ENCODE results near the gene IL22. TPM values are rescaled to one million over a fixed set of nuclear protein-coding genes. Genes with fewer than 3 reads are reported as not detected.
"Not testable (repeated sequence)": the region's sequence is repeated elsewhere in the genome, so short reads cannot be mapped to it uniquely, and the experiment has no call there.

IL22 gene
- total and polyA plus RNA-seq, 2 donors (not counting 1 experiment from before 2014, with no cell fraction given): not detected

GRCh38 chr12:68210875-68211274 is 42.5 kb downstream of the IL22 start:
- H4K20me1 ChIP-seq (ENCODE audit: control insufficient read depth, extremely low read depth, insufficient read depth, low read length): no peaks in the 10 kb centered on the region
- no peaks in the 10 kb centered on the region for H3K4me1 ChIP-seq (ENCODE audit: control insufficient read depth, extremely low read depth, insufficient read depth, low read length)
- H3K4me2 ChIP-seq (ENCODE audit: extremely low read depth, insufficient read depth, low read length): no peak overlapping the region
- H3K79me2 ChIP-seq (ENCODE audit: control insufficient read depth, insufficient read depth, low read length): no peaks in the 10 kb centered on the region
- H3K36me3 ChIP-seq (ENCODE audit: control insufficient read depth, insufficient read depth, low read length): no peaks in the 10 kb centered on the region
- H3K9me3 ChIP-seq (ENCODE audit: control insufficient read depth, insufficient read depth, low read depth, low read length): no peaks in the 10 kb centered on the region
- no peak for DNase-seq (ENCODE audit: low read depth in 2 of 2)
- peaks cover 3% of the 10 kb centered on the region for H3K27me3 ChIP-seq (ENCODE audit: control insufficient read depth, insufficient read depth, low read length)
- no peak overlapping the region for H3K9ac ChIP-seq (ENCODE audit: insufficient read depth, low read length)
- no peak overlapping the region for H3K4me3 ChIP-seq (replicated peaks in 1 of 4; ENCODE audit: control extremely low read depth in 1 of 4, insufficient read depth in 1 of 4, low read depth in 3 of 4, low read length in 4 of 4)
- no peak overlapping the region for H2AFZ ChIP-seq (ENCODE audit: low read length)
- TF ChIP-seq EZH2 (IDR thresholded peaks at IDR 0.05; ENCODE audit: low read length, missing control alignments) (no peak), CTCF (conservative IDR thresholded peaks at IDR 0.05 in 1 of 2, IDR thresholded peaks at IDR 0.05 in 1 of 2; ENCODE audit: low read depth in 1 of 2, low read length in 2 of 2) (no peak)
- H3K27ac ChIP-seq (ENCODE audit: insufficient read depth, low read length): no peak overlapping the region

- not testable (repeated sequence) for H3K27me3 ChIP-seq (ENCODE audit: control insufficient read depth, insufficient read depth, low read length); H3K9me3 ChIP-seq (ENCODE audit: control insufficient read depth, insufficient read depth, low read depth, low read length); H2AFZ ChIP-seq (ENCODE audit: low read length); H4K20me1 ChIP-seq (ENCODE audit: control insufficient read depth, extremely low read depth, insufficient read depth, low read length); H3K4me3 ChIP-seq (replicated peaks in 1 of 4; ENCODE audit: control extremely low read depth in 1 of 4, insufficient read depth in 1 of 4, low read depth in 3 of 4, low read length in 4 of 4); H3K4me2 ChIP-seq (ENCODE audit: extremely low read depth, insufficient read depth, low read length); H3K9ac ChIP-seq (ENCODE audit: insufficient read depth, low read length); H3K27ac ChIP-seq (ENCODE audit: insufficient read depth, low read length); H3K4me1 ChIP-seq (ENCODE audit: control insufficient read depth, extremely low read depth, insufficient read depth, low read length); DNase-seq (ENCODE audit: low read depth in 2 of 2); H3K79me2 ChIP-seq (ENCODE audit: control insufficient read depth, insufficient read depth, low read length); H3K36me3 ChIP-seq (ENCODE audit: control insufficient read depth, insufficient read depth, low read length)
These were observed 44.2 kb downstream of the IL22 start for GRCh38 chr12:68209048-68209728.

GRCh38 chr12:68207276-68207675 is 46.1 kb downstream of the IL22 start:
- TF ChIP-seq EZH2 (IDR thresholded peaks at IDR 0.05; ENCODE audit: low read length, missing control alignments): no peak
- TF ChIP-seq CTCF (conservative IDR thresholded peaks at IDR 0.05 in 1 of 2, IDR thresholded peaks at IDR 0.05 in 1 of 2; ENCODE audit: low read depth in 1 of 2, low read length in 2 of 2): no peak
- H3K27me3 ChIP-seq (ENCODE audit: control insufficient read depth, insufficient read depth, low read length): peaks cover 3% of the 10 kb centered on the region
- no peaks in the 10 kb centered on the region for H3K9me3 ChIP-seq (ENCODE audit: control insufficient read depth, insufficient read depth, low read depth, low read length)
- H3K9ac ChIP-seq (ENCODE audit: insufficient read depth, low read length): no peak overlapping the region
- no peaks in the 10 kb centered on the region for H3K79me2 ChIP-seq (ENCODE audit: control insufficient read depth, insufficient read depth, low read length)
- H3K27ac ChIP-seq (ENCODE audit: insufficient read depth, low read length): no peak overlapping the region
- H2AFZ ChIP-seq (ENCODE audit: low read length): no peak overlapping the region
- H3K4me2 ChIP-seq (ENCODE audit: extremely low read depth, insufficient read depth, low read length): no peak overlapping the region
- no peaks in the 10 kb centered on the region for H3K36me3 ChIP-seq (ENCODE audit: control insufficient read depth, insufficient read depth, low read length)
- H3K4me1 ChIP-seq (ENCODE audit: control insufficient read depth, extremely low read depth, insufficient read depth, low read length): no peaks in the 10 kb centered on the region
- no peak overlapping the region for H3K4me3 ChIP-seq (replicated peaks in 1 of 4; ENCODE audit: control extremely low read depth in 1 of 4, insufficient read depth in 1 of 4, low read depth in 3 of 4, low read length in 4 of 4)
- no peak for DNase-seq (ENCODE audit: low read depth in 2 of 2)
- H4K20me1 ChIP-seq (ENCODE audit: control insufficient read depth, extremely low read depth, insufficient read depth, low read length): no peaks in the 10 kb centered on the region
